OCI-LY3 (cell line): ENCODE measurements around the gene MAPK8.
A peak's percentile ranks its signal among the peaks of the same experiment; 100 is the strongest.

ENCODE experiments used
- H2AFZ ChIP-seq: fragments of 200-600, 300-600 bp; shearing (Covaris generic); 2 replicates; pipeline ENCODE4 v1.6.0; 2014; ENCODE audit warnings: antibody characterized with exemption, low read depth, low read length
- H3K27ac ChIP-seq: fragments of 200-600, 300-600 bp; sonication (generic); 2 replicates; pipeline ENCODE4 v1.5.1; 2014; ENCODE audit warnings: mild to moderate bottlenecking, low read length, moderate library complexity, mixed read lengths
- H3K27me3 ChIP-seq: fragments of 200-600, 300-600 bp; sonication (generic); 2 replicates; pipeline ENCODE4 v1.6.1; 2014; ENCODE audit warnings: low read depth, low read length, mixed read lengths
- H3K36me3 ChIP-seq: fragments of 200-600, 300-600 bp; sonication (generic); replicated peaks from 2 replicates; pipeline ENCODE3; 2014; ENCODE audit warnings: low read depth, low read length, mixed read lengths
- H3K4me1 ChIP-seq: fragments of 300-600, 200-600 bp; sonication (generic); 2 replicates; pipeline ENCODE4 v1.6.1; 2014; ENCODE audit warnings: low read length, mixed read lengths
- H3K4me2 ChIP-seq: fragments of 200-600, 300-600 bp; sonication (generic); 2 replicates; pipeline ENCODE4 v1.6.1; 2014; ENCODE audit warnings: low read length, mixed read lengths
- H3K4me3 ChIP-seq: fragments of 300-600, 200-600 bp; sonication (generic); 2 replicates; pipeline ENCODE4 v1.5.1; 2014; ENCODE audit warnings: antibody characterized with exemption, mild to moderate bottlenecking, low read length, moderate library complexity
- H3K79me2 ChIP-seq: fragments of 300-600, 200-600 bp; shearing (Covaris generic); 2 replicates; pipeline ENCODE4 v1.6.1; 2014; ENCODE audit warnings: mild to moderate bottlenecking, low read length, mixed read lengths
- H3K9ac ChIP-seq: fragments of 300-600, 200-600 bp; shearing (Covaris generic); 2 replicates; pipeline ENCODE4 v1.6.0; 2014; ENCODE audit warnings: mild to moderate bottlenecking, low read length, moderate library complexity
- H3K9me3 ChIP-seq: fragments of 200-600, 300-600 bp; shearing (Covaris generic); 2 replicates; pipeline ENCODE4 v1.6.1; 2014; ENCODE audit warnings: low read length, mixed read lengths; ENCODE audit not compliant: insufficient read depth
- H4K20me1 ChIP-seq: fragments of 200-600, 300-600 bp; sonication (generic); 2 replicates; pipeline ENCODE4 v1.6.1; 2016; ENCODE audit warnings: low read length, mixed read lengths; ENCODE audit not compliant: insufficient read depth
- EZH2phosphoT487 ChIP-seq: fragments of 200-600 bp; shearing (Covaris generic); IDR thresholded peaks from 2 replicates; pipeline ENCODE4 v1.6.1; 2018; ENCODE audit warnings: antibody characterized with exemption, mixed run types, low read depth
- TF ChIP-seq, protein P1 (sequence below): fragments of 200-600, 300-600 bp; sonication (generic); IDR thresholded peaks from 2 replicates; pipeline ENCODE4 v1.5.1; 2014; ENCODE audit warnings: antibody characterized with exemption, low read length, low read depth

The MAPK8 gene

GRCh38 chr10:48361176-48361575 is 54.7 kb downstream of the MAPK8 start:
- 0 out of 2 replicates have a peak, but pooled peaks cover 3% of the 10 kb centered on the region for H3K79me2 ChIP-seq
- H3K9ac ChIP-seq = no peak overlapping the region

DNA sequence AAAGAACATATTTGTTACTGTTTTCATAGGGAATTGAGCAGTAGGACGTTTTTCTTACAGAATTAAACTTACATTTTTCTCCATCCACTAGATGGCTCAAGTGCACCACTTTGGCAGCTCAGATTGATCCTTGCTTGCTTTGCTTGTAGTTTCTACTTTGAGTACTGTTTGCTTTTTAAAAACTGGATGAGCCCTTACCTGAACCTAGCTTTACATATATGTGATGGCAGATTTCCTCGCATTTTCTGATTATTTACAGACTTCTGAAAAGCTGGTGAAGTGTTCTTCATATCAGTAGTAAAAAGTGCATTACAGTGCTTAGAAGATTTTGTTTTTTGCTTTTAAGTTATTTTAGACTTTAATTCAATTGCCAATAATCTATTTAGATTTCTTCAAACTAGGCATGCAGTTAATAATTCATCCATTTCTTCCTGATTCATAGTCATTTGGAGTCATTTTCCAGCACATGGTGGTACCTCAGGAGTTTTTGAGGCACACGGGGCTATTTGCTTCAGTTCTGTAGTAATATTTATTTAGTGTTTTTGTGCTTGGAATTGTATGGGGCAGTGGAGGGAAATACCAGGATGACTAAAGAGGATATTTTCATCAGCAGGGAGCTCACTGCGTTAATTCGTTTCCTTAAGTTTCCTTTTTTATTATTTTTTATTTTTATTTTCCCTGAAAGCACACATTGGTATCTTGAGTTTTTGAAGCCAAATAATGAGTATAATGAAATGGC is 57.3 kb downstream of the MAPK8 start:
- H3K4me2 ChIP-seq = no peak overlapping the region
- no peak overlapping the region for H3K4me3 ChIP-seq
- TF ChIP-seq EZH2phosphoT487 = no peak
- TF ChIP-seq, protein P1, sequence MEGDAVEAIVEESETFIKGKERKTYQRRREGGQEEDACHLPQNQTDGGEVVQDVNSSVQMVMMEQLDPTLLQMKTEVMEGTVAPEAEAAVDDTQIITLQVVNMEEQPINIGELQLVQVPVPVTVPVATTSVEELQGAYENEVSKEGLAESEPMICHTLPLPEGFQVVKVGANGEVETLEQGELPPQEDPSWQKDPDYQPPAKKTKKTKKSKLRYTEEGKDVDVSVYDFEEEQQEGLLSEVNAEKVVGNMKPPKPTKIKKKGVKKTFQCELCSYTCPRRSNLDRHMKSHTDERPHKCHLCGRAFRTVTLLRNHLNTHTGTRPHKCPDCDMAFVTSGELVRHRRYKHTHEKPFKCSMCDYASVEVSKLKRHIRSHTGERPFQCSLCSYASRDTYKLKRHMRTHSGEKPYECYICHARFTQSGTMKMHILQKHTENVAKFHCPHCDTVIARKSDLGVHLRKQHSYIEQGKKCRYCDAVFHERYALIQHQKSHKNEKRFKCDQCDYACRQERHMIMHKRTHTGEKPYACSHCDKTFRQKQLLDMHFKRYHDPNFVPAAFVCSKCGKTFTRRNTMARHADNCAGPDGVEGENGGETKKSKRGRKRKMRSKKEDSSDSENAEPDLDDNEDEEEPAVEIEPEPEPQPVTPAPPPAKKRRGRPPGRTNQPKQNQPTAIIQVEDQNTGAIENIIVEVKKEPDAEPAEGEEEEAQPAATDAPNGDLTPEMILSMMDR = peak; percentile 68
- H3K27me3 ChIP-seq = no peaks in the 10 kb centered on the region
- no peak overlapping the region for H2AFZ ChIP-seq
- H3K9me3 ChIP-seq = no peaks in the 10 kb centered on the region
- peaks cover 19% of the 10 kb centered on the region for H3K4me1 ChIP-seq
- no peak overlapping the region for H3K27ac ChIP-seq
- no peak overlapping the region for H3K9ac ChIP-seq
- H3K36me3 ChIP-seq = no peaks in the 10 kb centered on the region
- H3K79me2 ChIP-seq = 0 out of 2 replicates have a peak, but pooled peaks cover 3% of the 10 kb centered on the region
- H4K20me1 ChIP-seq = peaks cover 7% of the 10 kb centered on the region; the same call in 1 of the 2 replicates

More at GRCh38 chr10:48361176-48361575, 54.7 kb downstream of the MAPK8 start:
- H4K20me1 ChIP-seq = peaks cover 7% of the 10 kb centered on the region
- H2AFZ ChIP-seq = no peak overlapping the region
- TF ChIP-seq, protein P1 = no peak
- no peak for TF ChIP-seq EZH2phosphoT487
- H3K27ac ChIP-seq = no peak overlapping the region
- H3K9me3 ChIP-seq = no peaks in the 10 kb centered on the region
- peaks cover 19% of the 10 kb centered on the region for H3K4me1 ChIP-seq
- H3K27me3 ChIP-seq = no peaks in the 10 kb centered on the region
- H3K36me3 ChIP-seq = no peaks in the 10 kb centered on the region
- no peak overlapping the region for H3K4me3 ChIP-seq
- no peak overlapping the region for H3K4me2 ChIP-seq

- Histone ChIP-seq H3K9ac (no peak overlapping the region), H3K4me3 (no peak overlapping the region), H3K36me3 (no peaks in the 10 kb centered on the region), H3K9me3 (no peaks in the 10 kb centered on the region), H3K4me2 (no peak overlapping the region), H2AFZ (no peak overlapping the region), H3K27ac (no peak overlapping the region), H3K4me1 (peaks cover 19% of the 10 kb centered on the region), H4K20me1 (peaks cover 7% of the 10 kb centered on the region; the same call in 1 of the 2 replicates), H3K79me2 (0 out of 2 replicates have a peak, but pooled peaks cover 3% of the 10 kb centered on the region), H3K27me3 (no peaks in the 10 kb centered on the region)
- TF ChIP-seq, protein P1 = no peak
- no peak for TF ChIP-seq EZH2phosphoT487
Observed at GRCh38 chr10:48364659-48365405, 58.4 kb downstream of the MAPK8 start.

- 0 out of 2 replicates have a peak, but pooled peaks cover 3% of the 10 kb centered on the region for H3K79me2 ChIP-seq
- H3K27ac ChIP-seq = no peak overlapping the region
- H4K20me1 ChIP-seq = peaks cover 7% of the 10 kb centered on the region; the same call in 1 of the 2 replicates
Observed at GRCh38 chr10:48365668-48366067, 59.2 kb downstream of the MAPK8 start.

More at GRCh38 chr10:48365668-48366067, 59.2 kb downstream of the MAPK8 start:
- H3K4me2 ChIP-seq = no peak overlapping the region
- no peaks in the 10 kb centered on the region for H3K27me3 ChIP-seq
- H2AFZ ChIP-seq = no peak overlapping the region
- H3K36me3 ChIP-seq = no peaks in the 10 kb centered on the region
- H3K4me1 ChIP-seq = peaks cover 19% of the 10 kb centered on the region
- TF ChIP-seq, protein P1 = no peak
- H3K9ac ChIP-seq = no peak overlapping the region
- H3K9me3 ChIP-seq = no peaks in the 10 kb centered on the region
- no peak overlapping the region for H3K4me3 ChIP-seq
